ENCODE data around the gene SPIRE1.

SPIRE1 gene

DNA sequence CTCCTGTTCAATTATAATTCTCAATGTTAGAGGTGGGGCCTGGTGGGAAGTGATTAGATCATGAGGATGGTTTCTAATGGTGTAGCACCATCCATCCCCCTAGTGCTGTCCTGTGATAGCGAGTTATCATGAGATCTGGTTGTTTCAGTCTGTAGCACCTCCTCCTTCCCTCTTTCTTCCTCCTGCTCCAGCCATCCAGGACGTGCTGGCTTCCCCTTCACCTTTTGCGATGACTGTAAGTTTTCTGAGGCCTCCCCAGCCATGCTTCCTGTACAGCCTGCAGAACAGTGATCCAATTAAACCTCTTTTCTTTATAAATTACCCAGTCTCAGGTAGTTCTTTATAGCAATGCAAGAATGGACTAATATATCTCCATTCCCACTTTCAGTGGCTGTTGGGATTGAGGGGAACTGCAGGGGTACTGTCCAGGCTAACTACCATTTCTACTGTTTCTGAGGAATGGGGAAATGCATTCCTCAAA lies 19.2 kb downstream of the SPIRE1 start:
- TF ChIP-seq EZH2phosphoT487 (IDR thresholded peaks at IDR 0.05; ENCODE audit: borderline replicate concordance) (no peak), CTCF (conservative IDR thresholded peaks at IDR 0.05; ENCODE audit: low read length) (no peak)

DNA sequence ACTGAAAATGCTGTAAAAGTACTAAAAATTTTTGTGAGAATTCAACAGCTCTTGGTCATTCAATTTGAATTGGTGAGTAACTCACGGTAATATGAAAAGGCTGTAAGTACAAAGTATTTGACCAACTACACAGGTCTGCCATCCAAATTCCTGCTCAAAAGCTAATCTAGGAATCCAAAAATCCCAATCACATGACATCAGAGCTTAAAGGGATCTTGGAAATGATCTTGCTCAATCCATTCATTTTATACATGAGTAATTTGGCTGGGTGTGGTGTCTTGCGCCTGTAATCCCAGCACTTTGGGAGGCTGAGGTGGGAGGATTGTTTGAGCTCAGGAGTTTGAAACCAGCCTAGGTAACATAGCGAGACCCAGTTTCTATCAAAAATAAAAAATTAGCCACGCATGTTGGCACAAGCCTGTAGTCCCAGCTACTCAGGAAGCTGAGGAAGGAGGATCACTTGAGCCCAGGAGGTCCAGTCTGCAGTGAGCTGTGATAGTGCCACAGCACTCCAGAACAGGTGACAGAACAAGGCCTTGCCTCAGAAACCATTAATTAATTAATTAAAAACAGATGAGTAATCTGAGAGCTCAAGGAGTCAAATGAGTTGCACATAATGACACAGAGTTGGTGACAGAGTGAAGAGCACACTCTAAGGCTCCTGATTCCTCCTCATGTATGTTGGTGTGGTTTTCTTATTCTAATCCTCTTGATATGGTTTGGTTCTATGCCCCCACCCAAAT lies 19.8 kb downstream of the SPIRE1 start:
- H2AFZ ChIP-seq (ENCODE audit: low read length): no peak overlapping the region
- no peaks in the 10 kb centered on the region for H3K9me3 ChIP-seq (ENCODE audit: insufficient read depth, low read depth, low read length)
- no peaks in the 10 kb centered on the region for H4K20me1 ChIP-seq (ENCODE audit: insufficient read depth, low read length, poor library complexity, severe bottlenecking)
- no peak overlapping the region for H3K4me2 ChIP-seq (ENCODE audit: low read depth, low read length, poor library complexity, severe bottlenecking)
- no peaks in the 10 kb centered on the region for H3K79me2 ChIP-seq (ENCODE audit: insufficient read depth, low read length)
- no peak overlapping the region for H3K4me3 ChIP-seq (ENCODE audit: low read length, poor library complexity, severe bottlenecking)
- no peaks in the 10 kb centered on the region for H3F3A ChIP-seq (ENCODE audit: low read depth)
- TF ChIP-seq CTCF (conservative IDR thresholded peaks at IDR 0.05; ENCODE audit: low read length) (no peak), EZH2phosphoT487 (IDR thresholded peaks at IDR 0.05; ENCODE audit: borderline replicate concordance) (no peak)
- no peaks in the 10 kb centered on the region for H3K27me3 ChIP-seq (ENCODE audit: insufficient read depth, low read length, poor library complexity, severe bottlenecking)
- no peaks in the 10 kb centered on the region for H3K36me3 ChIP-seq (ENCODE audit: insufficient read depth, low read length)
- no peaks in the 10 kb centered on the region for H3K4me1 ChIP-seq (ENCODE audit: insufficient read depth, low read length, poor library complexity, severe bottlenecking)
- no peaks in the 10 kb centered on the region for H3K9me2 ChIP-seq (replicated peaks; ENCODE audit: low read depth, low read length)
- H3K9ac ChIP-seq (ENCODE audit: low read depth, low read length, poor library complexity, severe bottlenecking): no peak overlapping the region

More for the DNA sequence above, 19.2 kb downstream of the SPIRE1 start:
- Histone ChIP-seq H3K4me2 (ENCODE audit: low read depth, low read length, poor library complexity, severe bottlenecking) (no peak overlapping the region), H4K20me1 (ENCODE audit: insufficient read depth, low read length, poor library complexity, severe bottlenecking) (no peaks in the 10 kb centered on the region), H3K4me1 (ENCODE audit: insufficient read depth, low read length, poor library complexity, severe bottlenecking) (no peaks in the 10 kb centered on the region), H3K4me3 (ENCODE audit: low read length, poor library complexity, severe bottlenecking) (no peak overlapping the region), H3K79me2 (ENCODE audit: insufficient read depth, low read length) (no peaks in the 10 kb centered on the region), H3K9me2 (replicated peaks; ENCODE audit: low read depth, low read length) (no peaks in the 10 kb centered on the region), H3K9me3 (ENCODE audit: insufficient read depth, low read depth, low read length) (no peaks in the 10 kb centered on the region), H3K36me3 (ENCODE audit: insufficient read depth, low read length) (no peaks in the 10 kb centered on the region), H3K27me3 (ENCODE audit: insufficient read depth, low read length, poor library complexity, severe bottlenecking) (no peaks in the 10 kb centered on the region), H3F3A (ENCODE audit: low read depth) (no peaks in the 10 kb centered on the region), H3K9ac (ENCODE audit: low read depth, low read length, poor library complexity, severe bottlenecking) (no peak overlapping the region), H2AFZ (ENCODE audit: low read length) (no peak overlapping the region)

DNA sequence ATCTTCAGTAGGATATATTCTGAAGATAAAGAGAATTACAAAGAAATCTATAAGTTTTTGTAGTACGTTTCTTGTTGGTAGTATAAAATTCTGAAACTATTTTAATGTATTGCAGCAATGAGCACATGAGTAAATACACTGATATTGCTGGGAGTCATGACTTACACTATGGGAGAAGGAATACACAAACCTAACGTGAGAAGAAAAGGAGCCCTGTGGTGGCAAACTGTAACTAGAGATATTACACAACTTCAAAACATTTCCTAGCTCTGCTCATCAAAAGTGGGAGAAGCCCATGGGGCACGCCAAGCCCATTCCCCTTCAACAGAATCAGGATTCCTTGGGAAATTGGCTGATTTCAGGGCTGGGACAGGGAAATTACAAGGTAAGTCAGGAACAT lies 20.5 kb downstream of the SPIRE1 start:
- H3K4me3 ChIP-seq (ENCODE audit: low read length, poor library complexity, severe bottlenecking): no peak overlapping the region
- H3K36me3 ChIP-seq (ENCODE audit: insufficient read depth, low read length): no peaks in the 10 kb centered on the region
- no peaks in the 10 kb centered on the region for H3K9me2 ChIP-seq (replicated peaks; ENCODE audit: low read depth, low read length)
- no peak overlapping the region for H2AFZ ChIP-seq (ENCODE audit: low read length)
- H3K4me1 ChIP-seq (ENCODE audit: insufficient read depth, low read length, poor library complexity, severe bottlenecking): no peaks in the 10 kb centered on the region
- TF ChIP-seq CTCF (conservative IDR thresholded peaks at IDR 0.05; ENCODE audit: low read length) (no peak), EZH2phosphoT487 (IDR thresholded peaks at IDR 0.05; ENCODE audit: borderline replicate concordance) (no peak)
- no peaks in the 10 kb centered on the region for H3K27me3 ChIP-seq (ENCODE audit: insufficient read depth, low read length, poor library complexity, severe bottlenecking)
- no peaks in the 10 kb centered on the region for H3F3A ChIP-seq (ENCODE audit: low read depth)
- H4K20me1 ChIP-seq (ENCODE audit: insufficient read depth, low read length, poor library complexity, severe bottlenecking): no peaks in the 10 kb centered on the region
- H3K4me2 ChIP-seq (ENCODE audit: low read depth, low read length, poor library complexity, severe bottlenecking): no peak overlapping the region
- no peak overlapping the region for H3K9ac ChIP-seq (ENCODE audit: low read depth, low read length, poor library complexity, severe bottlenecking)
- no peaks in the 10 kb centered on the region for H3K9me3 ChIP-seq (ENCODE audit: insufficient read depth, low read depth, low read length)
- H3K79me2 ChIP-seq (ENCODE audit: insufficient read depth, low read length): no peaks in the 10 kb centered on the region

Data from Loucy (cell line).